Liver (tissue), 9 donors: ENCODE results near the gene ACADS. TPM values are rescaled to one million over a fixed set of nuclear protein-coding genes. Genes with fewer than 3 reads are reported as not detected.

Experiments
- DNase-seq: peaks from one replicate; pipeline ENCODE4 v3.0.0-alpha.2; 2017; ENCODE audit warnings: low spot score
- H3K27ac ChIP-seq, 2 donors: one replicate each; pipeline ENCODE4 v1.7.0; 2013; ENCODE audit warnings: inconsistent platforms in 2 of 2, low read length in 2 of 2, control low read depth in 1 of 2, low read depth in 1 of 2, mild to moderate bottlenecking in 1 of 2
- H3K27me3 ChIP-seq, 4 donors: one replicate each; pipeline versions ENCODE4 v1.6.1 to v1.7.0; 2013; ENCODE audit warnings: low read length in 3 of 4, inconsistent platforms in 1 of 4, mild to moderate bottlenecking in 1 of 4, moderate library complexity in 1 of 4; ENCODE audit not compliant: control insufficient read depth in 4 of 4, insufficient read depth in 4 of 4
- H3K36me3 ChIP-seq, 4 donors: one replicate each; pipeline versions ENCODE4 v1.6.1 to v1.7.0; 2013; ENCODE audit warnings: low read length in 3 of 4, mild to moderate bottlenecking in 3 of 4, low read depth in 1 of 4, moderate library complexity in 1 of 4; ENCODE audit not compliant: control insufficient read depth in 4 of 4, insufficient read depth in 3 of 4
- H3K4me1 ChIP-seq, 4 donors: one replicate each; pipeline versions ENCODE4 v1.6.1 to v1.7.0; 2013; ENCODE audit warnings: low read length in 3 of 4, mild to moderate bottlenecking in 3 of 4, moderate library complexity in 1 of 4; ENCODE audit not compliant: control insufficient read depth in 4 of 4, insufficient read depth in 4 of 4
- H3K4me3 ChIP-seq, 3 donors: one replicate each; pipeline versions ENCODE4 v1.6.1 to v1.7.0; 2013; ENCODE audit warnings: low read length in 3 of 3, control low read depth in 1 of 3, low read depth in 1 of 3, mild to moderate bottlenecking in 1 of 3
- H3K9ac ChIP-seq, 2 donors: one replicate each; pipeline ENCODE4 v1.7.0; 2013; ENCODE audit warnings: low read length in 2 of 2, mild to moderate bottlenecking in 2 of 2, moderate library complexity in 2 of 2, control low read depth in 1 of 2, low read depth in 1 of 2
- H3K9me3 ChIP-seq, 4 donors: one replicate each; pipeline versions ENCODE4 v1.6.1 to v1.7.0; 2013; ENCODE audit warnings: low read length in 3 of 4; ENCODE audit not compliant: control insufficient read depth in 4 of 4
- EGR1 ChIP-seq, 2 donors: IDR thresholded peaks; 2 replicates each; pipeline ENCODE4 v1.6.1; 2016 to 2018; ENCODE audit warnings: antibody characterized with exemption in 2 of 2, low read depth in 2 of 2
- FOXA1 ChIP-seq: IDR thresholded peaks from 2 replicates; pipeline ENCODE4 v1.6.1; 2016; ENCODE audit warnings: antibody characterized with exemption
- FOXA2 ChIP-seq: IDR thresholded peaks from 2 replicates; pipeline ENCODE4 v1.6.1; 2016; ENCODE audit warnings: antibody characterized with exemption
- GABPA ChIP-seq, 2 donors: IDR thresholded peaks in 1 of 2; conservative IDR thresholded peaks in 1 of 2; 2 replicates each; pipeline ENCODE4 v1.6.1; 2016; ENCODE audit warnings: antibody characterized with exemption in 2 of 2, mild to moderate bottlenecking in 1 of 2, moderate library complexity in 1 of 2
- HNF4A ChIP-seq, 2 donors: conservative IDR thresholded peaks; 2 replicates each; pipeline ENCODE4 v1.6.1; 2016; ENCODE audit warnings: antibody characterized with exemption in 2 of 2, mild to moderate bottlenecking in 2 of 2
- HNF4G ChIP-seq: IDR thresholded peaks from 2 replicates; pipeline ENCODE4 v1.6.1; 2016; ENCODE audit warnings: antibody characterized with exemption
- JUND ChIP-seq, 2 donors: IDR thresholded peaks; 2 replicates each; pipeline ENCODE4 v1.6.1; 2016; ENCODE audit warnings: antibody characterized with exemption in 2 of 2
- NR2F2 ChIP-seq: IDR thresholded peaks from 2 replicates; pipeline ENCODE4 v1.6.1; 2016; ENCODE audit warnings: antibody characterized with exemption
- RAD21 ChIP-seq, 2 donors: IDR thresholded peaks; 2 replicates each; pipeline ENCODE4 v1.6.1; 2016; ENCODE audit warnings: antibody characterized with exemption in 2 of 2, mild to moderate bottlenecking in 2 of 2
- RXRA ChIP-seq, 2 donors: IDR thresholded peaks; 2 replicates each; pipeline ENCODE4 v1.6.1; 2017 to 2018; ENCODE audit warnings: antibody characterized with exemption in 2 of 2, mild to moderate bottlenecking in 1 of 2
- SP1 ChIP-seq: IDR thresholded peaks from 2 replicates; pipeline ENCODE4 v1.6.1; 2018; ENCODE audit warnings: antibody characterized with exemption, mild to moderate bottlenecking
- TAF1 ChIP-seq: conservative IDR thresholded peaks from 2 replicates; pipeline ENCODE4 v1.6.1; 2016; ENCODE audit warnings: antibody characterized with exemption, mild to moderate bottlenecking
- YY1 ChIP-seq: IDR thresholded peaks from 2 replicates; pipeline ENCODE4 v1.6.1; 2016; ENCODE audit warnings: antibody characterized with exemption, mild to moderate bottlenecking
- WGBS: extraction: QIAGEN DNeasy Blood & Tissue Kit; methylation state at CpG from one replicate; pipeline ENCODE4 v1.1.7; 2013; 5-methylcytosine and 5-hydroxymethylcytosine counted together
- polyA plus RNA-seq, 2 donors: library from polyadenylated mRNA; stranded (reverse) in 1 of 2; unstranded in 1 of 2; fragments of 200-250 nt in 1 of 2; fragments of >200 nt in 1 of 2; fragmentation: Nextera tagmentation in 1 of 2; extraction: Ambion mirVana in 1 of 2; gene quantifications; one replicate each; pipeline versions ENCODE4 v1.2.1 to v1.2.3, GENCODE V29; 2013 to 2015
- total RNA-seq, 2 donors: library from RNA; depleted of rRNA; stranded (reverse); fragments of >200 nt; gene quantifications; one replicate each; pipeline ENCODE4 v1.2.3, GENCODE V29; 2014
- TF ChIP-seq, protein P1 (sequence below): IDR thresholded peaks from 2 replicates; pipeline ENCODE4 v1.6.1; 2016; ENCODE audit warnings: antibody characterized with exemption, mild to moderate bottlenecking
- TF ChIP-seq, protein P2 (sequence below): IDR thresholded peaks from 2 replicates; pipeline ENCODE4 v1.6.1; 2016; ENCODE audit warnings: antibody characterized with exemption
- TF ChIP-seq, protein P3 (sequence below): IDR thresholded peaks from 2 replicates; pipeline ENCODE4 v1.6.1; 2016; ENCODE audit warnings: antibody characterized with exemption
- TF ChIP-seq, protein P4 (sequence below): fragments of 150-350 bp; IDR thresholded peaks from 2 replicates; pipeline ENCODE4 v1.5.1; 2017; ENCODE audit warnings: improper control_type of control experiment, low read depth, low read length; ENCODE audit not compliant: missing input control
- TF ChIP-seq, protein P5 (sequence below): IDR thresholded peaks from 2 replicates; pipeline ENCODE4 v1.6.1; 2016; ENCODE audit warnings: antibody characterized with exemption
- donor health status: healthy.
- donor health status: healthy.
- donor health status: healthy.
- donor health status: healthy.
- donor health status: healthy.

ACADS gene
- total and polyA plus RNA-seq, 4 donors, result 54.2 to 162 (median 127) TPM

DNA sequence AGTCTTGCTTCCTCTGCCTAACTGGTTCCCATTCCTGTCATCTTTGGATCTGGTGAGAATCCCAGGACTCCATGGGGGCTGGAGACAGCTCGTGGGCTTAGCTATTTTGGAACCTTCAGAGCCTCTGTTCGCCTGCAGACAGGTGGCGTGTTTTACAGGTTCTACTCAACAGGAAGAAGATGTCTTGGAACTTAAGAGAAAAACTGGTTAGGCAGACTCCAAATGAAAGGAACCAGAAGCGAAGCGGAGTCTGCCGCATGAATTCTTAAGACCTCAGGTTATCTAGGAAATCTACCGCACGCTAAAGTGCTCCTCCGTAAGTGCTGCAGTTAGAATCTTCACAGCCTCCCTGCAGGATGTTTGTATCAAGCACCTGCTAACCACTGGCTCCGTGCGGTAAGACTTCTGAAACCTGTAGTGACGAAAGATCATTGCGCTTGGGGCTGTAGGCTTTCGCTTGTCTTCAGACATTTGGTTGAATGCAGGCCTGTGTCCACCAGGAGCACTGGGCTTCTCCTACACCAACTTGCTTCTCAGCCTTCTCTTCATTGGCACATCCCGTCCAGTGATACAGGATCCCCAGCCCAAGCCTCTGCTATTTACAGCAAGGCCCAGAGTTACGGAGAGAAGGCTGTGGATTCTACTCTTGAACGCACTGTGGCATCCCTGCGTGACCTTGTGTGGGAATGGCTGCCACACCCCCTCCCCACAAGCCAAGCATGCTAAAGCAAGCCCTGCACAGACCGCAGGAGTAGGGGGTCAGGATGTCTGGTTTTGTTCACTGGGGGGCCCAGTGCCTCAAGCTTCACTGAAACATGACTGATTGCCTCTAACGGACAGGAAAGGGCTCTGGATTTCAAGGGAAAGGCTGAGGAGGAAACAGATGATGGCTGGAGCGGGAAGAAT lies 35.0 kb downstream of the ACADS start:
- Histone ChIP-seq H3K4me1 (no peaks in the 10 kb centered on the region), H3K27ac (no peak overlapping the region), H3K36me3 (peaks cover 4 to 27% (median 13%) of the 10 kb centered on the region in 4 donors), H3K9ac (no peak overlapping the region), H3K9me3 (no peaks in the 10 kb centered on the region), H3K4me3 (no peak overlapping the region), H3K27me3 (no peaks in the 10 kb centered on the region)
- WGBS, result 95% methylated on average over 21 of the region's 21 CpGs
- no peak for TF ChIP-seq FOXA2
- TF ChIP-seq HNF4G, result no peak
- TF ChIP-seq, protein P1, sequence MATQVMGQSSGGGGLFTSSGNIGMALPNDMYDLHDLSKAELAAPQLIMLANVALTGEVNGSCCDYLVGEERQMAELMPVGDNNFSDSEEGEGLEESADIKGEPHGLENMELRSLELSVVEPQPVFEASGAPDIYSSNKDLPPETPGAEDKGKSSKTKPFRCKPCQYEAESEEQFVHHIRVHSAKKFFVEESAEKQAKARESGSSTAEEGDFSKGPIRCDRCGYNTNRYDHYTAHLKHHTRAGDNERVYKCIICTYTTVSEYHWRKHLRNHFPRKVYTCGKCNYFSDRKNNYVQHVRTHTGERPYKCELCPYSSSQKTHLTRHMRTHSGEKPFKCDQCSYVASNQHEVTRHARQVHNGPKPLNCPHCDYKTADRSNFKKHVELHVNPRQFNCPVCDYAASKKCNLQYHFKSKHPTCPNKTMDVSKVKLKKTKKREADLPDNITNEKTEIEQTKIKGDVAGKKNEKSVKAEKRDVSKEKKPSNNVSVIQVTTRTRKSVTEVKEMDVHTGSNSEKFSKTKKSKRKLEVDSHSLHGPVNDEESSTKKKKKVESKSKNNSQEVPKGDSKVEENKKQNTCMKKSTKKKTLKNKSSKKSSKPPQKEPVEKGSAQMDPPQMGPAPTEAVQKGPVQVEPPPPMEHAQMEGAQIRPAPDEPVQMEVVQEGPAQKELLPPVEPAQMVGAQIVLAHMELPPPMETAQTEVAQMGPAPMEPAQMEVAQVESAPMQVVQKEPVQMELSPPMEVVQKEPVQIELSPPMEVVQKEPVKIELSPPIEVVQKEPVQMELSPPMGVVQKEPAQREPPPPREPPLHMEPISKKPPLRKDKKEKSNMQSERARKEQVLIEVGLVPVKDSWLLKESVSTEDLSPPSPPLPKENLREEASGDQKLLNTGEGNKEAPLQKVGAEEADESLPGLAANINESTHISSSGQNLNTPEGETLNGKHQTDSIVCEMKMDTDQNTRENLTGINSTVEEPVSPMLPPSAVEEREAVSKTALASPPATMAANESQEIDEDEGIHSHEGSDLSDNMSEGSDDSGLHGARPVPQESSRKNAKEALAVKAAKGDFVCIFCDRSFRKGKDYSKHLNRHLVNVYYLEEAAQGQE, result no peak
- TF ChIP-seq GABPA (IDR thresholded peaks at IDR 0.05 in 1 of 2, conservative IDR thresholded peaks at IDR 0.05 in 1 of 2), result no peak
- TF ChIP-seq JUND (IDR thresholded peaks at IDR 0.05), result no peak
- DNase-seq, result no peak

DNA sequence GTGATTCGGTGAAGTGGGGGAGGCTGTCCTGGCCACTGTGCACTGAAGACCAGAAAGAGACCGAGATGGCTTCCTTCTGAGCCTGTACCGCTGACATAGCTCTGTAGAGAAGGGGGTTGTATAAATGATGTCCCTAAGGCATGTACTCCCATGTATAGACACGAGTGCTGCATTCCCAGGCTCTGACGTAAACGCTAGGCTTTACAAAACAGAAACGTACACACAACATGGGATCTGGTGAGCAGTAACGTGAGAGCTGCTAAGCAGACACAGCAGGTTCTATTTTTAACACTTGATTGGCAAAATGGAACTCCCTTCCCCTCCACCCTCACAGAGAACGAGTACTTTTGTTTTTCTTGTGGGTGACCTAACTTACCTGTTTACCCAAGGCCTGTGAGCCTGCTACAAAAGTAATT lies 35.9 kb downstream of the ACADS start:
- DNase-seq, result no peak
- H3K9me3 ChIP-seq, result no peaks in the 10 kb centered on the region
- no peak overlapping the region for H3K4me3 ChIP-seq
- H3K4me1 ChIP-seq, result no peaks in the 10 kb centered on the region
- 89% methylated on average over 9 of the region's 9 CpGs for WGBS
- H3K27me3 ChIP-seq, result no peaks in the 10 kb centered on the region
- peaks cover 12 to 37% (median 21%) of the 10 kb centered on the region in 4 donors for H3K36me3 ChIP-seq
- TF ChIP-seq JUND (IDR thresholded peaks at IDR 0.05), result no peak
- TF ChIP-seq, protein P2, sequence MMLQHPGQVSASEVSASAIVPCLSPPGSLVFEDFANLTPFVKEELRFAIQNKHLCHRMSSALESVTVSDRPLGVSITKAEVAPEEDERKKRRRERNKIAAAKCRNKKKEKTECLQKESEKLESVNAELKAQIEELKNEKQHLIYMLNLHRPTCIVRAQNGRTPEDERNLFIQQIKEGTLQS, result no peak
- TF ChIP-seq, protein P3, sequence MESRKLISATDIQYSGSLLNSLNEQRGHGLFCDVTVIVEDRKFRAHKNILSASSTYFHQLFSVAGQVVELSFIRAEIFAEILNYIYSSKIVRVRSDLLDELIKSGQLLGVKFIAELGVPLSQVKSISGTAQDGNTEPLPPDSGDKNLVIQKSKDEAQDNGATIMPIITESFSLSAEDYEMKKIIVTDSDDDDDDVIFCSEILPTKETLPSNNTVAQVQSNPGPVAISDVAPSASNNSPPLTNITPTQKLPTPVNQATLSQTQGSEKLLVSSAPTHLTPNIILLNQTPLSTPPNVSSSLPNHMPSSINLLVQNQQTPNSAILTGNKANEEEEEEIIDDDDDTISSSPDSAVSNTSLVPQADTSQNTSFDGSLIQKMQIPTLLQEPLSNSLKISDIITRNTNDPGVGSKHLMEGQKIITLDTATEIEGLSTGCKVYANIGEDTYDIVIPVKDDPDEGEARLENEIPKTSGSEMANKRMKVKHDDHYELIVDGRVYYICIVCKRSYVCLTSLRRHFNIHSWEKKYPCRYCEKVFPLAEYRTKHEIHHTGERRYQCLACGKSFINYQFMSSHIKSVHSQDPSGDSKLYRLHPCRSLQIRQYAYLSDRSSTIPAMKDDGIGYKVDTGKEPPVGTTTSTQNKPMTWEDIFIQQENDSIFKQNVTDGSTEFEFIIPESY, result no peak
- TF ChIP-seq FOXA2, result no peak
- TF ChIP-seq, protein P1, result no peak
- no peak for TF ChIP-seq FOXA1
- TF ChIP-seq, protein P4, sequence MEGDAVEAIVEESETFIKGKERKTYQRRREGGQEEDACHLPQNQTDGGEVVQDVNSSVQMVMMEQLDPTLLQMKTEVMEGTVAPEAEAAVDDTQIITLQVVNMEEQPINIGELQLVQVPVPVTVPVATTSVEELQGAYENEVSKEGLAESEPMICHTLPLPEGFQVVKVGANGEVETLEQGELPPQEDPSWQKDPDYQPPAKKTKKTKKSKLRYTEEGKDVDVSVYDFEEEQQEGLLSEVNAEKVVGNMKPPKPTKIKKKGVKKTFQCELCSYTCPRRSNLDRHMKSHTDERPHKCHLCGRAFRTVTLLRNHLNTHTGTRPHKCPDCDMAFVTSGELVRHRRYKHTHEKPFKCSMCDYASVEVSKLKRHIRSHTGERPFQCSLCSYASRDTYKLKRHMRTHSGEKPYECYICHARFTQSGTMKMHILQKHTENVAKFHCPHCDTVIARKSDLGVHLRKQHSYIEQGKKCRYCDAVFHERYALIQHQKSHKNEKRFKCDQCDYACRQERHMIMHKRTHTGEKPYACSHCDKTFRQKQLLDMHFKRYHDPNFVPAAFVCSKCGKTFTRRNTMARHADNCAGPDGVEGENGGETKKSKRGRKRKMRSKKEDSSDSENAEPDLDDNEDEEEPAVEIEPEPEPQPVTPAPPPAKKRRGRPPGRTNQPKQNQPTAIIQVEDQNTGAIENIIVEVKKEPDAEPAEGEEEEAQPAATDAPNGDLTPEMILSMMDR, result no peak
- no peak for TF ChIP-seq HNF4A (conservative IDR thresholded peaks at IDR 0.05)
- TF ChIP-seq NR2F2, result no peak
- TF ChIP-seq TAF1, result no peak
- TF ChIP-seq SP1, result no peak
- no peak for TF ChIP-seq EGR1 (IDR thresholded peaks at IDR 0.05; ENCODE audit: low read depth in 2 of 2)
- no peak for TF ChIP-seq RXRA (IDR thresholded peaks at IDR 0.05)
- TF ChIP-seq, protein P5, sequence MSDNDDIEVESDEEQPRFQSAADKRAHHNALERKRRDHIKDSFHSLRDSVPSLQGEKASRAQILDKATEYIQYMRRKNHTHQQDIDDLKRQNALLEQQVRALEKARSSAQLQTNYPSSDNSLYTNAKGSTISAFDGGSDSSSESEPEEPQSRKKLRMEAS, result no peak
- TF ChIP-seq HNF4G, result no peak
- no peak for TF ChIP-seq GABPA (IDR thresholded peaks at IDR 0.05 in 1 of 2, conservative IDR thresholded peaks at IDR 0.05 in 1 of 2)
- TF ChIP-seq RAD21 (IDR thresholded peaks at IDR 0.05), result no peak
- TF ChIP-seq YY1, result no peak
- H3K27ac ChIP-seq, result no peak overlapping the region
- H3K9ac ChIP-seq, result no peak overlapping the region
